GM18858 (cell line): ENCODE measurements around the gene CCDC187.

Experiments
- ATAC-seq: cut with Tn5 transposase; IDR thresholded peaks from one replicate; pipeline ENCODE4 v1.9.1; 2021; ENCODE audit not compliant: unreplicated experiment

CCDC187 gene

GRCh38 chr9:136300016-136300545 is 3.8 kb downstream of the CCDC187 start:
- ATAC-seq, result no peak

- no peak for ATAC-seq
Observed at GRCh38 chr9:136299541-136299940, 4.4 kb downstream of the CCDC187 start.

GRCh38 chr9:136299116-136299515 is 4.8 kb downstream of the CCDC187 start:
- no peak for ATAC-seq

- ATAC-seq, result no peak
Observed at GRCh38 chr9:136297766-136298735, 5.8 kb downstream of the CCDC187 start.

- ATAC-seq, result no peak
Observed at GRCh38 chr9:136297016-136297691, 6.7 kb downstream of the CCDC187 start.

- ATAC-seq, result no peak
Observed at GRCh38 chr9:136296434-136297015, 7.4 kb downstream of the CCDC187 start.

GRCh38 chr9:136295542-136296433 is 8.1 kb downstream of the CCDC187 start:
- ATAC-seq, result no peak

- no peak for ATAC-seq
Observed at GRCh38 chr9:136295055-136295454, 8.8 kb downstream of the CCDC187 start.

GRCh38 chr9:136294437-136294836 is 9.5 kb downstream of the CCDC187 start:
- no peak for ATAC-seq

GRCh38 chr9:136293476-136294077 is 10.3 kb downstream of the CCDC187 start:
- no peak for ATAC-seq

GRCh38 chr9:136292591-136293448 is 11.1 kb downstream of the CCDC187 start:
- ATAC-seq, result no peak

GRCh38 chr9:136292026-136292538 is 11.8 kb downstream of the CCDC187 start:
- ATAC-seq, result no peak

- ATAC-seq, result no peak
Observed at GRCh38 chr9:136291306-136292025, 12.4 kb downstream of the CCDC187 start.

- no peak for ATAC-seq
Observed at GRCh38 chr9:136290508-136291000, 13.3 kb downstream of the CCDC187 start.

GRCh38 chr9:136289651-136290507 is 14.0 kb downstream of the CCDC187 start:
- ATAC-seq, result no peak

GRCh38 chr9:136287960-136288753 is 15.7 kb downstream of the CCDC187 start:
- ATAC-seq, result no peak
